Esophagus mucosa (tissue), 1 donor: Measurements from ENCODE around the gene LEKR1. TPM values are rescaled to one million over a fixed set of nuclear protein-coding genes. Genes with fewer than 3 reads are reported as not detected.

Experiments
- ATAC-seq: fragments of 200-7000 bp; cut with Tn5 transposase; one replicate; pipeline ENCODE4 v1.9.1; 2020
- total RNA-seq: library from RNA; stranded (reverse); gene quantifications from one replicate; pipeline ENCODE4 v1.2.4, GENCODE V29; 2023
- donor health status: DM: yes; HTN: yes; CAD: no.

LEKR1 gene
- total RNA-seq, 1 donor from 2014 or later, result 1.2 TPM

GRCh38 chr3:157086060-157086750, 260.1 kb downstream of the LEKR1 start:
- no peak for ATAC-seq

- no peak for ATAC-seq
Measured at GRCh38 chr3:157086775-157087174, 260.6 kb downstream of the LEKR1 start.

GRCh38 chr3:157087373-157087772, 261.2 kb downstream of the LEKR1 start:
- no peak for ATAC-seq

GRCh38 chr3:157087780-157088600, 261.8 kb downstream of the LEKR1 start:
- no peak for ATAC-seq

- ATAC-seq, result peak; percentile 93
Measured at GRCh38 chr3:157088601-157089454, 262.7 kb downstream of the LEKR1 start.

- peak; percentile 78 for ATAC-seq
Measured at GRCh38 chr3:157089455-157090221, 263.5 kb downstream of the LEKR1 start.

- no peak for ATAC-seq
Measured at GRCh38 chr3:157091083-157091833, 265.1 kb downstream of the LEKR1 start.

GRCh38 chr3:157092230-157092629, 266.1 kb downstream of the LEKR1 start:
- ATAC-seq, result no peak

GRCh38 chr3:157093096-157093495, 266.9 kb downstream of the LEKR1 start:
- no peak for ATAC-seq

- ATAC-seq, result no peak
Measured at GRCh38 chr3:157094301-157094700, 268.1 kb downstream of the LEKR1 start.

- ATAC-seq, result no peak
Measured at GRCh38 chr3:157094751-157095480, 268.8 kb downstream of the LEKR1 start.

Other genes starting within 250 kb of the LEKR1 start
- 34.4 TPM for gene TIPARP, start 151.8 kb upstream of the LEKR1 start, total RNA-seq